CD14-positive monocyte (primary cell): ENCODE measurements around the gene SLC22A5. TPM values are rescaled to one million over a fixed set of nuclear protein-coding genes. Genes with fewer than 3 reads are reported as not detected.

Experiments used
- DNase-seq, 3 donors: peaks; one replicate each; pipeline ENCODE4 v3.0.0-alpha.2; 2011 to 2022
- H2AFZ ChIP-seq: 2 replicates; pipeline ENCODE4 v1.6.0; 2012; ENCODE audit warnings: mild to moderate bottlenecking, low read depth, low read length, inconsistent platforms; ENCODE audit not compliant: insufficient read depth, poor library complexity, severe bottlenecking
- H3K27ac ChIP-seq, 2 donors: 1 replicate in 1 of 2; 2 replicates in 1 of 2; pipeline ENCODE4 v1.5.1; 2012 to 2013; ENCODE audit warnings: low read length in 2 of 2, control low read depth in 1 of 2, inconsistent platforms in 1 of 2, low read depth in 1 of 2, mild to moderate bottlenecking in 1 of 2
- H3K27me3 ChIP-seq, 2 donors: one replicate each; pipeline versions ENCODE4 v1.6.0 to v1.6.1; 2011 to 2013; ENCODE audit warnings: low read length in 2 of 2; ENCODE audit not compliant: control insufficient read depth in 2 of 2, insufficient read depth in 2 of 2
- H3K36me3 ChIP-seq, 2 donors: replicated peaks in 1 of 2; 1 replicate in 1 of 2; 2 replicates in 1 of 2; pipeline versions ENCODE4 v1.5.1 to v1.6.1; 2012 to 2013; ENCODE audit warnings: low read length in 2 of 2, control low read depth in 1 of 2, inconsistent platforms in 1 of 2, mild to moderate bottlenecking in 1 of 2; ENCODE audit not compliant: insufficient read depth in 2 of 2, control insufficient read depth in 1 of 2
- H3K4me1 ChIP-seq, 2 donors: 1 replicate in 1 of 2; 2 replicates in 1 of 2; pipeline versions ENCODE4 v1.5.1 to v1.6.1; 2012 to 2013; ENCODE audit warnings: low read length in 2 of 2, control low read depth in 1 of 2, inconsistent platforms in 1 of 2, mild to moderate bottlenecking in 1 of 2, moderate library complexity in 1 of 2; ENCODE audit not compliant: insufficient read depth in 2 of 2, control insufficient read depth in 1 of 2
- H3K4me2 ChIP-seq: replicated peaks from 2 replicates; pipeline ENCODE3; 2012; ENCODE audit warnings: low read length, moderate library complexity, mild to moderate bottlenecking; ENCODE audit not compliant: poor library complexity, severe bottlenecking; ENCODE audit errors: extremely low read depth
- H3K4me3 ChIP-seq, 3 experiments: fragments of 200-600 bp in 1 of 3; sonication (generic) in 1 of 3; replicated peaks in 1 of 3; 1 replicate in 2 of 3; 2 replicates in 1 of 3; pipeline ENCODE4 v1.5.1; 2011 to 2013; ENCODE audit warnings: low read length in 3 of 3, mild to moderate bottlenecking in 3 of 3, control low read depth in 2 of 3, low read depth in 2 of 3, inconsistent platforms in 1 of 3, moderate library complexity in 1 of 3
- H3K79me2 ChIP-seq: 2 replicates; pipeline ENCODE4 v1.6.0; 2012; ENCODE audit warnings: mild to moderate bottlenecking, control low read depth, inconsistent platforms, low read length, moderate library complexity; ENCODE audit not compliant: insufficient read depth
- H3K9ac ChIP-seq: 2 replicates; pipeline ENCODE4 v1.6.0; 2017; ENCODE audit warnings: low read length, mild to moderate bottlenecking; ENCODE audit not compliant: insufficient read depth, poor library complexity, severe bottlenecking
- H3K9me3 ChIP-seq, 2 donors: replicated peaks in 1 of 2; 1 replicate in 1 of 2; 2 replicates in 1 of 2; pipeline versions ENCODE4 v1.5.1 to v1.6.1; 2012 to 2013; ENCODE audit warnings: low read length in 2 of 2, control low read depth in 1 of 2; ENCODE audit not compliant: control insufficient read depth in 1 of 2, insufficient read depth in 1 of 2
- H4K20me1 ChIP-seq: 2 replicates; pipeline ENCODE4 v1.6.0; 2012; ENCODE audit warnings: mild to moderate bottlenecking, low read length, control low read depth, moderate library complexity; ENCODE audit not compliant: insufficient read depth
- H3K27ac Mint-ChIP-seq, 7 donors: one replicate each; pipeline ENCODE4 v1.8.0; 2020; ENCODE audit warnings: mild to moderate bottlenecking in 7 of 7, mixed read lengths in 7 of 7, moderate library complexity in 6 of 7, inconsistent platforms in 2 of 7
- H3K27me3 Mint-ChIP-seq, 3 donors: one replicate each; pipeline ENCODE4 v1.8.0; 2021 to 2022; ENCODE audit warnings: low read depth in 3 of 3, mild to moderate bottlenecking in 3 of 3, mixed read lengths in 3 of 3, moderate library complexity in 3 of 3, inconsistent platforms in 1 of 3
- H3K36me3 Mint-ChIP-seq, 2 donors: one replicate each; pipeline ENCODE4 v1.8.0; 2020; ENCODE audit warnings: mixed read lengths in 2 of 2, inconsistent platforms in 1 of 2, mild to moderate bottlenecking in 1 of 2
- H3K4me1 Mint-ChIP-seq: one replicate; pipeline ENCODE4 v1.8.0; 2020; ENCODE audit warnings: mild to moderate bottlenecking, mixed read lengths
- H3K4me3 Mint-ChIP-seq, 2 donors: one replicate each; pipeline ENCODE4 v1.8.0; 2020; ENCODE audit warnings: mild to moderate bottlenecking in 2 of 2, mixed read lengths in 2 of 2, moderate library complexity in 1 of 2
- H3K9me3 Mint-ChIP-seq, 7 donors: one replicate each; pipeline ENCODE4 v1.8.0; 2020 to 2022; ENCODE audit warnings: mixed read lengths in 7 of 7, mild to moderate bottlenecking in 6 of 7, moderate library complexity in 6 of 7, inconsistent platforms in 2 of 7
- WGBS: methylation state at CpG from one replicate; pipeline ENCODE4 v1.1.5; 2013; ENCODE audit warnings: missing lambda C conversion rate; ENCODE audit not compliant: insufficient coverage; 5-methylcytosine and 5-hydroxymethylcytosine counted together
- intact Hi-C, 2 donors: fragments of 100-400 bp; cut with micrococcal nuclease; formaldehyde crosslinking; loops; one replicate each; pipeline versions ENCODE4 v1.15.0 to v1.15.1; 2023
- polyA plus RNA-seq, 3 donors: library from polyadenylated mRNA; depleted of rRNA in 1 of 3; unstranded in 2 of 3; stranded (reverse) in 1 of 3; fragments of 300-500 nt in 2 of 3; fragments of >200 nt in 1 of 3; fragmentation: Illumina TruSeq in 2 of 3; gene quantifications; 1 replicate in 2 of 3; 2 replicates in 1 of 3; pipeline ENCODE4 v1.2.3, GENCODE V29; 2012 to 2021
- small RNA-seq: library from RNA; depleted of rRNA; stranded (forward); fragments of <200 nt; gene quantifications from one replicate; pipeline ENCODE3, GENCODE V24; 2012; ENCODE audit warnings: low read depth; ENCODE audit not compliant: insufficient read length
- TF ChIP-seq, protein P1 (sequence below): fragments of 200-600 bp; IDR thresholded peaks from one replicate; pipeline ENCODE4 v1.8.0; 2022; ENCODE audit warnings: antibody characterized with exemption, mild to moderate bottlenecking

Gene SLC22A5
- polyA plus RNA-seq, 3 donors = 2.4 to 14.6 (median 3.5) TPM

- TF ChIP-seq, protein P1, sequence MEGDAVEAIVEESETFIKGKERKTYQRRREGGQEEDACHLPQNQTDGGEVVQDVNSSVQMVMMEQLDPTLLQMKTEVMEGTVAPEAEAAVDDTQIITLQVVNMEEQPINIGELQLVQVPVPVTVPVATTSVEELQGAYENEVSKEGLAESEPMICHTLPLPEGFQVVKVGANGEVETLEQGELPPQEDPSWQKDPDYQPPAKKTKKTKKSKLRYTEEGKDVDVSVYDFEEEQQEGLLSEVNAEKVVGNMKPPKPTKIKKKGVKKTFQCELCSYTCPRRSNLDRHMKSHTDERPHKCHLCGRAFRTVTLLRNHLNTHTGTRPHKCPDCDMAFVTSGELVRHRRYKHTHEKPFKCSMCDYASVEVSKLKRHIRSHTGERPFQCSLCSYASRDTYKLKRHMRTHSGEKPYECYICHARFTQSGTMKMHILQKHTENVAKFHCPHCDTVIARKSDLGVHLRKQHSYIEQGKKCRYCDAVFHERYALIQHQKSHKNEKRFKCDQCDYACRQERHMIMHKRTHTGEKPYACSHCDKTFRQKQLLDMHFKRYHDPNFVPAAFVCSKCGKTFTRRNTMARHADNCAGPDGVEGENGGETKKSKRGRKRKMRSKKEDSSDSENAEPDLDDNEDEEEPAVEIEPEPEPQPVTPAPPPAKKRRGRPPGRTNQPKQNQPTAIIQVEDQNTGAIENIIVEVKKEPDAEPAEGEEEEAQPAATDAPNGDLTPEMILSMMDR = no peak
- H2AFZ ChIP-seq = no peak overlapping the region
- peak overlapping the region in 4 of 7 donors; percentile 16 to 73 (median 58) for H3K27ac Mint-ChIP-seq
- H3K9me3 Mint-ChIP-seq = peaks cover 0 to 3% (median 0%) of the 10 kb centered on the region in 7 donors
- H3K4me1 Mint-ChIP-seq = peaks cover 67% of the 10 kb centered on the region
- peaks cover 35 to 58% of the 10 kb centered on the region in 2 donors for H3K4me1 ChIP-seq
- peaks cover 58% of the 10 kb centered on the region for H3K79me2 ChIP-seq
- peak overlapping the region in 1 of 2 donors; percentile 2 for H3K27ac ChIP-seq
- peaks cover 0 to 2% (median 1%) of the 10 kb centered on the region in 3 donors for H3K27me3 Mint-ChIP-seq
- H3K36me3 Mint-ChIP-seq = peaks cover 45 to 47% of the 10 kb centered on the region in 2 donors
- intact Hi-C loops = no loop called here
- no peaks in the 10 kb centered on the region for H3K9me3 ChIP-seq
- no peak overlapping the region for H3K4me3 Mint-ChIP-seq
- 93% methylated on average over 4 of the region's 7 CpGs for WGBS
- H3K9ac ChIP-seq = no peak overlapping the region
- no peaks in the 10 kb centered on the region for H3K27me3 ChIP-seq
- no peak for DNase-seq
- H3K4me3 ChIP-seq = no peak overlapping the region
- no peak overlapping the region for H3K4me2 ChIP-seq
- no peaks in the 10 kb centered on the region for H4K20me1 ChIP-seq
- peaks cover 0 to 12% of the 10 kb centered on the region in 2 donors for H3K36me3 ChIP-seq
Measured at GRCh38 chr5:132444061-132444460, 74.6 kb downstream of the SLC22A5 start.

Small RNAs within 50 kb of the gene (small RNA-seq; reads per million reads assigned to genes)
- not detected for gene MIR3936

Other genes starting within 250 kb of the SLC22A5 start
- gene P4HA2, start 141.9 kb upstream of the SLC22A5 start, polyA plus RNA-seq = under 1 TPM; 0.12 to 0.99 (median 0.45) TPM
- gene PDLIM4, start 112.0 kb upstream of the SLC22A5 start, polyA plus RNA-seq = not detected
- 10 to 100 TPM in 2 of 3 donors, 1 to 10 TPM in 1; 7.2 to 13.0 (median 12.2) TPM for gene SLC22A4, start 75.3 kb upstream of the SLC22A5 start, polyA plus RNA-seq
- 100 to 1,000 TPM; 125 to 363 (median 129) TPM for gene IRF1, start 121.1 kb downstream of the SLC22A5 start, polyA plus RNA-seq
- not detected for gene IL5, start 173.8 kb downstream of the SLC22A5 start, polyA plus RNA-seq
- 1 to 10 TPM; 5.8 to 9.3 (median 8.2) TPM for gene RAD50, start 187.3 kb downstream of the SLC22A5 start, polyA plus RNA-seq